Neural cell (in vitro differentiated cells): ENCODE data around the gene PCDHB7. TPM values are rescaled to one million over a fixed set of nuclear protein-coding genes. Genes with fewer than 3 reads are reported as not detected.
"Not testable (repeated sequence)": the region's sequence is repeated elsewhere in the genome, so short reads cannot be mapped to it uniquely, and the experiment has no call there.

Source experiments
- H2AFZ ChIP-seq: fragments of 200-600, 300-800 bp; sonication (generic), shearing (Covaris generic); 2 replicates; pipeline ENCODE4 v1.6.0; 2014; ENCODE audit warnings: low read depth, mild to moderate bottlenecking, antibody characterized with exemption, low read length, moderate library complexity
- H3F3A ChIP-seq: fragments of 200-600 bp; shearing (Covaris generic); 2 replicates; pipeline ENCODE4 v1.6.1; 2016; ENCODE audit warnings: mild to moderate bottlenecking, moderate library complexity, mixed read lengths, antibody characterized with exemption, low read length; ENCODE audit not compliant: insufficient read depth, poor library complexity, severe bottlenecking
- H3K27ac ChIP-seq: fragments of 200-600, 300-800 bp; sonication (generic), shearing (Covaris generic); 2 replicates; pipeline ENCODE4 v1.5.1; 2014; ENCODE audit warnings: mild to moderate bottlenecking, low read length, moderate library complexity
- H3K27me3 ChIP-seq: fragments of 300-800, 200-600 bp; sonication (generic), shearing (Covaris generic); 2 replicates; pipeline ENCODE4 v1.6.0; 2014; ENCODE audit warnings: mild to moderate bottlenecking, low read depth, low read length, moderate library complexity; ENCODE audit not compliant: insufficient read depth
- H3K36me3 ChIP-seq: fragments of 300-800, 200-600 bp; sonication (generic), shearing (Covaris generic); 2 replicates; pipeline ENCODE4 v1.5.1; 2014; ENCODE audit warnings: mild to moderate bottlenecking, antibody characterized with exemption, low read length, moderate library complexity; ENCODE audit not compliant: insufficient read depth
- H3K4me2 ChIP-seq: fragments of 300-800, 200-600 bp; sonication (generic), shearing (Covaris generic); 2 replicates; pipeline ENCODE4 v1.6.0; 2014; ENCODE audit warnings: mild to moderate bottlenecking, low read length
- H3K4me3 ChIP-seq: fragments of 300-800, 200-600 bp; sonication (generic), shearing (Covaris generic); 2 replicates; pipeline ENCODE4 v1.5.1; 2014; ENCODE audit warnings: mild to moderate bottlenecking, low read length, moderate library complexity
- H3K79me2 ChIP-seq: fragments of 200-600 bp; shearing (Covaris generic); replicated peaks from 2 replicates; pipeline ENCODE4 v1.6.0; 2014; ENCODE audit warnings: mild to moderate bottlenecking, low read length, moderate library complexity; ENCODE audit not compliant: insufficient read depth
- H3K9ac ChIP-seq: fragments of 300-800, 200-600 bp; sonication (generic), shearing (Covaris generic); 2 replicates; pipeline ENCODE4 v1.6.1; 2016; ENCODE audit warnings: mild to moderate bottlenecking, low read length, mixed read lengths
- H3K9me2 ChIP-seq: fragments of 200-600 bp; shearing (Covaris generic); 2 replicates; pipeline ENCODE4 v1.6.1; 2016; ENCODE audit warnings: mild to moderate bottlenecking, low read length, mixed read lengths; ENCODE audit not compliant: insufficient read depth
- H3K9me3 ChIP-seq: fragments of 200-600, 300-800 bp; sonication (generic), shearing (Covaris generic); 2 replicates; pipeline ENCODE4 v1.6.1; 2016; ENCODE audit warnings: mild to moderate bottlenecking, mixed run types, low read length, moderate library complexity, mixed read lengths
- H4K20me1 ChIP-seq: fragments of 200-600 bp; shearing (Covaris generic); 2 replicates; pipeline ENCODE4 v1.6.1; 2016; ENCODE audit warnings: mild to moderate bottlenecking, mixed run types; ENCODE audit not compliant: insufficient read depth
- CTCF ChIP-seq: fragments of 450-650 bp; IDR thresholded peaks from 2 replicates; pipeline ENCODE4 v1.5.1; 2014; ENCODE audit warnings: antibody characterized with exemption, mild to moderate bottlenecking, moderate library complexity; ENCODE audit not compliant: poor library complexity, severe bottlenecking
- EP300 ChIP-seq: fragments of 450-650 bp; conservative IDR thresholded peaks from 2 replicates; pipeline ENCODE4 v1.6.1; 2014; ENCODE audit warnings: antibody characterized with exemption, mild to moderate bottlenecking, moderate library complexity; ENCODE audit not compliant: poor library complexity, severe bottlenecking
- EZH2 ChIP-seq: fragments of 200-600, 300-800 bp; shearing (Covaris generic), sonication (generic); IDR thresholded peaks from 2 replicates; pipeline ENCODE4 v1.6.1; 2014; ENCODE audit warnings: antibody characterized with exemption, low read length, borderline replicate concordance, mild to moderate bottlenecking; ENCODE audit not compliant: insufficient read depth, poor library complexity, severe bottlenecking
- MXI1 ChIP-seq: fragments of 450-650 bp; conservative IDR thresholded peaks from 2 replicates; pipeline ENCODE4 v1.6.1; 2014; ENCODE audit warnings: antibody characterized with exemption, mild to moderate bottlenecking; ENCODE audit not compliant: poor library complexity, severe bottlenecking
- RAD21 ChIP-seq: fragments of 450-650 bp; conservative IDR thresholded peaks from 2 replicates; pipeline ENCODE4 v1.6.1; 2014; ENCODE audit warnings: antibody characterized with exemption, mild to moderate bottlenecking, moderate library complexity
- SMC3 ChIP-seq: fragments of 450-650 bp; conservative IDR thresholded peaks from 2 replicates; pipeline ENCODE4 v1.6.1; 2014; ENCODE audit warnings: antibody characterized with exemption, mild to moderate bottlenecking, moderate library complexity; ENCODE audit not compliant: poor library complexity
- TAF1 ChIP-seq: IDR thresholded peaks from 2 replicates; pipeline ENCODE4 v1.6.1; 2012; ENCODE audit warnings: low read depth
- polyA plus RNA-seq: library from polyadenylated mRNA; depleted of rRNA; stranded (reverse); fragments of >200 nt; gene quantifications from 2 replicates; pipeline ENCODE4 v1.2.3, GENCODE V29; 2014

PCDHB7 gene
- polyA plus RNA-seq, 1 donor from 2014 or later: 0.99 TPM

DNA sequence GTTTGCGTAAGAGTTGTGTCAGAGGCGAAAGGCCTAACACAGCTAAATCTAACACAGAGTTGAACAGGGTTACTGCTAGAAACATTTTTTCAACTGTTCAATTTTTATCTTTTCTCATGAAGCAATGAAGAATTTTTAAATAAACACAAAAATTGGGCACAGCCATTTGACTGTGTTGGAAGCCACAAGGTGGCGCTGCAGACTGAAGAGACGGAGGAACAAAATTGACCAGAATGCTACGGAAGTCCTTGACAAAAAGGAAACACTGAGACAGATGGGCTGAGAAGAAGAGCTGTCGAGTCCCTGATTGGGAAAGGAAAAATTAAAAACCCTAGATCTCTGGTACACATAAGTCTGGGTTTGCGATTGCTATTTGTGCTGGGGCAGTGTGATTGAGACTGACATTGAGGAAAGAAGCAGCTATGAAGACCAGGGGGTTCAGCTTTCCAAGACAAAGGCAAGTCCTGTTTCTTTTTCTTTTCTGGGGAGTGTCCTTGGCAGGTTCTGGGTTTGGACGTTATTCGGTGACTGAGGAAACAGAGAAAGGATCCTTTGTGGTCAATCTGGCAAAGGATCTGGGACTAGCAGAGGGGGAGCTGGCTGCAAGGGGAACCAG lies 14.6 kb downstream of the PCDHB7 start, which contains the start of gene PCDHB9:
PCDHB9 (plus strand) TSS at position 265 of the 616 bp plus-strand sequence; CDS start at position 423, 158 bp downstream.
- Histone ChIP-seq H4K20me1 (no peaks in the 10 kb centered on the region), H3K36me3 (no peaks in the 10 kb centered on the region), H3K4me3 (peak within 1 kb of the TSS; percentile 28), H3K79me2 (no peaks in the 10 kb centered on the region), H3K27me3 (no peaks in the 10 kb centered on the region), H3K9ac (no peak within 1 kb of the TSS), H3K27ac (no peak within 1 kb of the TSS), H3K4me2 (no peak within 1 kb of the TSS), H3F3A (no peaks in the 10 kb centered on the region), H3K9me3 (peaks cover 7% of the 10 kb centered on the region), H3K9me2 (no peaks in the 10 kb centered on the region), H2AFZ (no peak within 1 kb of the TSS)
- peak; percentile 27 for TF ChIP-seq RAD21
- TF ChIP-seq EP300: no peak

GRCh38 chr5:141188682-141189081 lies 16.2 kb downstream of the PCDHB7 start:
- H3F3A ChIP-seq, H3K36me3 ChIP-seq, H3K27me3 ChIP-seq, H3K4me3 ChIP-seq, H3K79me2 ChIP-seq, H3K9ac ChIP-seq, H3K27ac ChIP-seq, H3K9me2 ChIP-seq, H3K4me2 ChIP-seq, H2AFZ ChIP-seq, H4K20me1 ChIP-seq: not testable (repeated sequence)
- peaks cover 11% of the 10 kb centered on the region for H3K9me3 ChIP-seq

DNA sequence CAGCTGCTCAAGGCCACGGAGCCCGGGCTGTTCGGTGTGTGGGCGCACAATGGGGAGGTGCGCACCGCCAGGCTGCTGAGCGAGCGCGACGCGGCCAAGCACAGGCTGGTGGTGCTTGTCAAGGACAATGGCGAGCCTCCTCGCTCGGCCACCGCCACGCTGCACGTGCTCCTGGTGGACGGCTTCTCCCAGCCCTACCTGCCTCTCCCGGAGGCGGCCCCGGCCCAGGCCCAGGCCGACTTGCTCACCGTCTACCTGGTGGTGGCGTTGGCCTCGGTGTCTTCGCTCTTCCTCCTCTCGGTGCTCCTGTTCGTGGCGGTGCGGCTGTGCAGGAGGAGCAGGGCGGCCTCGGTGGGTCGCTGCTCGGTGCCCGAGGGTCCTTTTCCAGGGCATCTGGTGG lies 16.7 kb downstream of the PCDHB7 start:
- H3K27ac ChIP-seq, H3K4me3 ChIP-seq, H3F3A ChIP-seq, H3K79me2 ChIP-seq, H3K4me2 ChIP-seq, H3K9ac ChIP-seq, H3K9me2 ChIP-seq, H3K27me3 ChIP-seq, H3K36me3 ChIP-seq, H2AFZ ChIP-seq, H4K20me1 ChIP-seq: not testable (repeated sequence)
- H3K9me3 ChIP-seq: peaks cover 11% of the 10 kb centered on the region

- Histone ChIP-seq H2AFZ (no peak within 1 kb of the TSS), H3K27me3 (no peaks in the 10 kb centered on the region), H3K27ac (no peak within 1 kb of the TSS), H3K9me2 (no peaks in the 10 kb centered on the region), H3F3A (no peaks in the 10 kb centered on the region), H3K9ac (peak within 1 kb of the TSS; percentile 49), H4K20me1 (no peaks in the 10 kb centered on the region), H3K4me2 (no peak within 1 kb of the TSS), H3K36me3 (peaks cover 4% of the 10 kb centered on the region), H3K79me2 (peaks cover 10% of the 10 kb centered on the region), H3K4me3 (peak within 1 kb of the TSS; percentile 53), H3K9me3 (peaks cover 15% of the 10 kb centered on the region)
- no peak for TF ChIP-seq TAF1
- TF ChIP-seq MXI1: no peak
- no peak for TF ChIP-seq EP300
- peak; percentile 59 for TF ChIP-seq RAD21
- peak; percentile 30 for TF ChIP-seq SMC3
- TF ChIP-seq EZH2: no peak
- TF ChIP-seq CTCF: peak; percentile 56
Observed at GRCh38 chr5:141192110-141192725, 19.8 kb downstream of the PCDHB7 start, which contains the start of gene PCDHB10. PCDHB10 (plus strand) TSS chr5:141192353; CDS start chr5:141192553, 200 bp downstream.

DNA sequence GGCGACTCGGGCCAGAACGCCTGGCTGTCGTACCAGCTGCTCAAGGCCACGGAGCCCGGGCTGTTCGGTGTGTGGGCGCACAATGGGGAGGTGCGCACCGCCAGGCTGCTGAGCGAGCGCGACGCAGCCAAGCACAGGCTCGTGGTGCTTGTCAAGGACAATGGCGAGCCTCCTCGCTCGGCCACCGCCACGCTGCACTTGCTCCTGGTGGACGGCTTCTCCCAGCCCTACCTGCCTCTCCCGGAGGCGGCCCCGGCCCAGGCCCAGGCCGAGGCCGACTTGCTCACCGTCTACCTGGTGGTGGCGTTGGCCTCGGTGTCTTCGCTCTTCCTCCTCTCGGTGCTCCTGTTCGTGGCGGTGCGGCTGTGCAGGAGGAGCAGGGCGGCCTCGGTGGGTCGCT lies 21.9 kb downstream of the PCDHB7 start:
- H3F3A ChIP-seq, H3K4me3 ChIP-seq, H2AFZ ChIP-seq, H3K27ac ChIP-seq, H3K36me3 ChIP-seq, H3K9ac ChIP-seq, H3K9me2 ChIP-seq, H4K20me1 ChIP-seq, H3K4me2 ChIP-seq, H3K79me2 ChIP-seq, H3K27me3 ChIP-seq: not testable (repeated sequence)
- peaks cover 21% of the 10 kb centered on the region for H3K9me3 ChIP-seq
